AML-193 (cell line): ENCODE measurements around the gene AP5S1.
"Not testable (repeated sequence)": the region's sequence is repeated elsewhere in the genome, so short reads cannot be mapped to it uniquely, and the experiment has no call there.

Experiments used
- DNase-seq, 2 experiments: peaks; one replicate each; lab custom pipeline; 2025; lab: John Stamatoyannopoulos, UW

Gene AP5S1

GRCh38 chr20:3812975-3813847, 7.1 kb upstream of the AP5S1 start:
- no peak for DNase-seq

GRCh38 chr20:3813848-3814581, 6.3 kb upstream of the AP5S1 start:
- DNase-seq, result no peak

- DNase-seq, result no peak
Observed at GRCh38 chr20:3814928-3815495, 5.3 kb upstream of the AP5S1 start.

GRCh38 chr20:3815703-3816315, 4.5 kb upstream of the AP5S1 start:
- DNase-seq, result no peak

- DNase-seq, result peak; percentile 52 to 66
Observed at GRCh38 chr20:3818155-3819151, 1.9 kb upstream of the AP5S1 start.

- no peak for DNase-seq
Observed at GRCh38 chr20:3819411-3820047, 818 bp upstream of the AP5S1 start.

GRCh38 chr20:3820901-3821727, 767 bp downstream of the AP5S1 start:
- no peak for DNase-seq

- DNase-seq, result no peak
Observed at GRCh38 chr20:3821996-3822395, 1.6 kb downstream of the AP5S1 start.

- no peak for DNase-seq
Observed at GRCh38 chr20:3823881-3824280, 3.5 kb downstream of the AP5S1 start.

- DNase-seq, result no peak
Observed at GRCh38 chr20:3825526-3825925, 5.2 kb downstream of the AP5S1 start.

- no peak for DNase-seq
Observed at GRCh38 chr20:3826420-3826819, 6.1 kb downstream of the AP5S1 start.

GRCh38 chr20:3828798-3829197, 8.5 kb downstream of the AP5S1 start:
- peak; percentile 25 to 62 for DNase-seq

- DNase-seq, result not testable (repeated sequence)
Observed at GRCh38 chr20:3829891-3830290, 9.5 kb downstream of the AP5S1 start.

- no peak for DNase-seq
Observed at GRCh38 chr20:3836132-3836531, 15.8 kb downstream of the AP5S1 start.

- peak; percentile 86 to 90 for DNase-seq
Observed at GRCh38 chr20:3839328-3839727, 19.0 kb downstream of the AP5S1 start.

GRCh38 chr20:3840201-3840600, 19.9 kb downstream of the AP5S1 start:
- DNase-seq, result not testable (repeated sequence)

- no peak for DNase-seq
Observed at GRCh38 chr20:3842348-3842930, 22.1 kb downstream of the AP5S1 start.

- no peak for DNase-seq
Observed at GRCh38 chr20:3843490-3843889, 23.1 kb downstream of the AP5S1 start.

GRCh38 chr20:3843990-3844619, 23.8 kb downstream of the AP5S1 start:
- not testable (repeated sequence) for DNase-seq
